GM12873 (cell line): Measurements from ENCODE around the gene TGFBR3.

Experiments used
- CTCF ChIP-seq: IDR thresholded peaks from 2 replicates; pipeline ENCODE4 v1.5.1; 2012; ENCODE audit warnings: low read depth, mild to moderate bottlenecking, moderate library complexity, low read length, control low read depth; ENCODE audit not compliant: insufficient read depth; ENCODE audit errors: missing control alignments

The TGFBR3 gene

GRCh38 chr1:91714867-91715381, 171.0 kb downstream of the TGFBR3 start:
- no peak for TF ChIP-seq CTCF

DNA sequence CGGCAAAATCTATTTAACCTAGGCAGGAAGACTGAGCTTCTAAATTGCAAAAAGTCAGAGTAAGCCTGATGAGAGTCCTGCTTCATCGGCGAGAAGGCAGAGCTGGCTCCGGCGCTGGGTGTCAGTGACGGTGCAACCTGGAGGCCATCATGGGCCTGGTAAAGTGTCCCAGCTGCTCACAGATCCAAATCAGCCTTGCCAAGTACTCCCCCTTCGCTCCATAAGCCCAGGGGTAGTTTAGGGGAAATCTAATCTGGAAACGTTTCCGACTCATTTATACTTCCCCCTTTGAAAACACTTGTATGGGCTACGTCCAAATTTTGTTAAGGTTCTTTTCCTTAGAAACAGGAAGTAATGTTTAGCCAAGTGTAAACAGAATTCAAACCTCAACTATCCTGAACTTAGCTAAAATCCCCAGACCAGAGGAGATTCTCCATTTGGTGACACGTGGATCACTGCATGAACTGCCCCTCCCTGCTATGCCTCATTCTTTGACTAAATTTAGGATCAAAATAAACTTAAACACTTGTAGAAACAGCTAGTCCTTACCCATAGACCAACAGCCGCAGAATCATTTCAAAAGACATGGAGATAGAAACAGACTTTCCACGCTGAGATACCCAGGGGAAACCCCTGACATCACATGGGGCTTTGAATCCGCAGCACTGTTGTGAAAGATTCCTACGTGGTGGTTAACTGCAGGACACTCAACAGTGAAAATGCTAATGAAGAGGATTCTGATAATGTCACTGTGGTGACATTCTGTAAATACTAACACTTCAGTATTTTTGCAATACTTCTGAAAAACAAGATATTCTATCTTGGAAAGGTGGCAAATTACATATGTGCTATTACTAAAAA, 172.7 kb downstream of the TGFBR3 start:
- TF ChIP-seq CTCF: no peak

GRCh38 chr1:91712393-91712792, 173.6 kb downstream of the TGFBR3 start:
- TF ChIP-seq CTCF: no peak

GRCh38 chr1:91711504-91712247, 174.3 kb downstream of the TGFBR3 start:
- no peak for TF ChIP-seq CTCF

- no peak for TF ChIP-seq CTCF
Observed at GRCh38 chr1:91710261-91710660, 175.7 kb downstream of the TGFBR3 start.

- no peak for TF ChIP-seq CTCF
Observed at GRCh38 chr1:91708691-91709090, 177.3 kb downstream of the TGFBR3 start.

GRCh38 chr1:91707890-91708218, 178.1 kb downstream of the TGFBR3 start:
- no peak for TF ChIP-seq CTCF
